Upper lobe of left lung (tissue), 4 donors: ENCODE data around the gene EHMT2.

ENCODE experiments used
- POLR2A ChIP-seq, 4 donors: fragments of 450-650 bp; IDR thresholded peaks; one replicate each; pipeline ENCODE4 v1.5.1; 2016 to 2017; ENCODE audit warnings: antibody characterized with exemption in 4 of 4, mild to moderate bottlenecking in 2 of 4
- POLR2AphosphoS5 ChIP-seq, 2 donors: sonication (generic); formaldehyde crosslinking; IDR thresholded peaks; one replicate each; pipeline ENCODE4 v1.5.1; 2017; ENCODE audit warnings: antibody characterized with exemption in 2 of 2
- TF ChIP-seq, protein P1 (sequence below), 6 experiments: fragments of 450-650 bp in 4 of 6; fragments of 200-600 bp in 2 of 6; sonication (generic) in 2 of 6; IDR thresholded peaks; one replicate each; pipeline ENCODE4 v1.5.1; 2016 to 2019; ENCODE audit warnings: antibody characterized with exemption in 6 of 6

GRCh38 chr6:31882344-31882743 is 15.2 kb downstream of the EHMT2 start:
- TF ChIP-seq, protein P1, sequence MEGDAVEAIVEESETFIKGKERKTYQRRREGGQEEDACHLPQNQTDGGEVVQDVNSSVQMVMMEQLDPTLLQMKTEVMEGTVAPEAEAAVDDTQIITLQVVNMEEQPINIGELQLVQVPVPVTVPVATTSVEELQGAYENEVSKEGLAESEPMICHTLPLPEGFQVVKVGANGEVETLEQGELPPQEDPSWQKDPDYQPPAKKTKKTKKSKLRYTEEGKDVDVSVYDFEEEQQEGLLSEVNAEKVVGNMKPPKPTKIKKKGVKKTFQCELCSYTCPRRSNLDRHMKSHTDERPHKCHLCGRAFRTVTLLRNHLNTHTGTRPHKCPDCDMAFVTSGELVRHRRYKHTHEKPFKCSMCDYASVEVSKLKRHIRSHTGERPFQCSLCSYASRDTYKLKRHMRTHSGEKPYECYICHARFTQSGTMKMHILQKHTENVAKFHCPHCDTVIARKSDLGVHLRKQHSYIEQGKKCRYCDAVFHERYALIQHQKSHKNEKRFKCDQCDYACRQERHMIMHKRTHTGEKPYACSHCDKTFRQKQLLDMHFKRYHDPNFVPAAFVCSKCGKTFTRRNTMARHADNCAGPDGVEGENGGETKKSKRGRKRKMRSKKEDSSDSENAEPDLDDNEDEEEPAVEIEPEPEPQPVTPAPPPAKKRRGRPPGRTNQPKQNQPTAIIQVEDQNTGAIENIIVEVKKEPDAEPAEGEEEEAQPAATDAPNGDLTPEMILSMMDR (IDR thresholded peaks at IDR 0.05), result no peak
- TF ChIP-seq POLR2A (IDR thresholded peaks at IDR 0.05) (no peak), POLR2AphosphoS5 (IDR thresholded peaks at IDR 0.05) (no peak)
